Measurements from ENCODE around the gene EYS. TPM values are rescaled to one million over a fixed set of nuclear protein-coding genes. Genes with fewer than 3 reads are reported as not detected.

The EYS gene
- total RNA-seq, 3 donors from 2014 or later = 1.3 to 2.9 TPM; not detected in 1

DNA sequence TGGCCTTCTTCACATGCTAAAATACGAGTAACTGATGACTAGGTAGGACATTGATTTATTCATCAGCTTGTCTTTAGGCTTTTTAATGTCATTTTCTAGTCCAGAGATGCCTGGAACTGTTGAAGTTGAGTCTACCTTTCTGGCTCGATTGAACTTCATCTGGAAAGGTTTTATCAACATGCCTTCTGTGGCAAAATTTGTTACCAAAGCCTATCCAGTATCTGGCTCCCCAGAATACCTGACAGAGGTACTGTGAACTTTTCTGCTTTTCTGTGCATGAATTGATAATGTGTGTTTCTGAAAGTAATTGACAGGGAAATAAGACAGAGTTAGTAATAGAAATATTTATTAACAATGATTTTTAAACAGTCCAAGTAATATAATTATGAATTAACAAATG lies 2000.4 kb downstream of the EYS start:
- DNase-seq (ENCODE audit: low spot score in 2 of 2) = no peak
- Histone ChIP-seq H3K9me3 (no peaks in the 10 kb centered on the region), H3K27ac (no peak overlapping the region), H3K36me3 (peaks cover 4% of the 10 kb centered on the region), H3K4me1 (no peaks in the 10 kb centered on the region), H3K4me3 (no peak overlapping the region), H3K27me3 (no peaks in the 10 kb centered on the region)
- intact Hi-C loops (cut with DNase I; ENCODE audit: low total_unique reads) = no loop called here
- TF ChIP-seq, protein P1, sequence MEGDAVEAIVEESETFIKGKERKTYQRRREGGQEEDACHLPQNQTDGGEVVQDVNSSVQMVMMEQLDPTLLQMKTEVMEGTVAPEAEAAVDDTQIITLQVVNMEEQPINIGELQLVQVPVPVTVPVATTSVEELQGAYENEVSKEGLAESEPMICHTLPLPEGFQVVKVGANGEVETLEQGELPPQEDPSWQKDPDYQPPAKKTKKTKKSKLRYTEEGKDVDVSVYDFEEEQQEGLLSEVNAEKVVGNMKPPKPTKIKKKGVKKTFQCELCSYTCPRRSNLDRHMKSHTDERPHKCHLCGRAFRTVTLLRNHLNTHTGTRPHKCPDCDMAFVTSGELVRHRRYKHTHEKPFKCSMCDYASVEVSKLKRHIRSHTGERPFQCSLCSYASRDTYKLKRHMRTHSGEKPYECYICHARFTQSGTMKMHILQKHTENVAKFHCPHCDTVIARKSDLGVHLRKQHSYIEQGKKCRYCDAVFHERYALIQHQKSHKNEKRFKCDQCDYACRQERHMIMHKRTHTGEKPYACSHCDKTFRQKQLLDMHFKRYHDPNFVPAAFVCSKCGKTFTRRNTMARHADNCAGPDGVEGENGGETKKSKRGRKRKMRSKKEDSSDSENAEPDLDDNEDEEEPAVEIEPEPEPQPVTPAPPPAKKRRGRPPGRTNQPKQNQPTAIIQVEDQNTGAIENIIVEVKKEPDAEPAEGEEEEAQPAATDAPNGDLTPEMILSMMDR (IDR thresholded peaks at IDR 0.05) = no peak
- TF ChIP-seq POLR2AphosphoS5 (IDR thresholded peaks at IDR 0.05) = no peak
- no peak for TF ChIP-seq POLR2A (IDR thresholded peaks at IDR 0.05)

DNA sequence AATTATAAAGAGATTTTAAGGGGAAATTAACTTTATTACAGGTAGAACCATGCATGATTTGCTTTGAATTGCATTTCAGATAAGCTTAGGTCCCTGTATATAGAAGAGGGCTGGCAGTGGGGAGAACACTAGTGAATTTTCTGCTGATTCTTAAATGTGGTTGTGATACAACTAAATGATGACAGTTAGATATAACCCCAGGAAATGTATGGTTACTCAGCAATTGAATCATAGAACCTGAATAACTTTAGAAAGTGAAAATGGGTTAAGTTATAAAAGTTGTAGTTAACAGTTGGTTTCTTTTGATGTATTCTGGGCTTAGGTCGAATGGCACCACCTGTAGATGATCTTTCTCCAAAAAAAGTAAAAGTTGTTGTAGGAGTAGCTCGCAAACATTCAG lies 2001.3 kb downstream of the EYS start:
- intact Hi-C loops (cut with DNase I; ENCODE audit: low total_unique reads) = no loop called here
- peaks cover 10% of the 10 kb centered on the region for H3K36me3 ChIP-seq
- no peak for DNase-seq (ENCODE audit: low spot score in 2 of 2)

DNA sequence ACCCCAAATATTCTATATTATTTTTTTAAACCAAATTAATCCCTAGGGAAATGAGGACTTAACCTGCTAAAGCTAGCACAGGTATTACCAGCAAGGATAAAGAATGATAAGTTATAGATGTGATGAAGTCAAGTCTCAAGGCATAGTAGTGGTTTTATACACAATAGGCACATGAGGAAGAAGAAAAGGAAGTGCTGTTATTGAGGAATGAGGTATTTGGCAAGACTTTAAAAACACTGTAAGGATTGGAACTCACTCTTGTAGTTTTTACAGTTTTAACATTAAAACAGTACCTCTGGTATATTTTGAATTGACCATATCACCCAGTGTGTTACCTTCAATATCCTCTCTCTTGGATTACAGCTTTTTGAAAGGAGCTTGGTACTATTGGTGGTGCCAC lies 2016.8 kb downstream of the EYS start:
- Histone ChIP-seq H3K36me3 (no peaks in the 10 kb centered on the region), H3K27ac (no peak overlapping the region), H3K4me3 (no peak overlapping the region), H3K4me1 (no peaks in the 10 kb centered on the region), H3K27me3 (no peaks in the 10 kb centered on the region), H3K9me3 (no peaks in the 10 kb centered on the region)
- intact Hi-C loops (cut with DNase I; ENCODE audit: low total_unique reads) = no loop called here
- no peak for DNase-seq (ENCODE audit: low spot score in 2 of 2)
- TF ChIP-seq POLR2A (IDR thresholded peaks at IDR 0.05) (no peak), POLR2AphosphoS5 (IDR thresholded peaks at IDR 0.05) (no peak)
- TF ChIP-seq, protein P1 (IDR thresholded peaks at IDR 0.05) = no peak

More for the DNA sequence above, 2001.3 kb downstream of the EYS start:
- Histone ChIP-seq H3K4me1 (no peaks in the 10 kb centered on the region), H3K4me3 (no peak overlapping the region), H3K9me3 (no peaks in the 10 kb centered on the region), H3K27ac (no peak overlapping the region), H3K27me3 (no peaks in the 10 kb centered on the region)
- no peak for TF ChIP-seq POLR2A (IDR thresholded peaks at IDR 0.05)
- no peak for TF ChIP-seq POLR2AphosphoS5 (IDR thresholded peaks at IDR 0.05)
- TF ChIP-seq, protein P1 (IDR thresholded peaks at IDR 0.05) = no peak

DNA sequence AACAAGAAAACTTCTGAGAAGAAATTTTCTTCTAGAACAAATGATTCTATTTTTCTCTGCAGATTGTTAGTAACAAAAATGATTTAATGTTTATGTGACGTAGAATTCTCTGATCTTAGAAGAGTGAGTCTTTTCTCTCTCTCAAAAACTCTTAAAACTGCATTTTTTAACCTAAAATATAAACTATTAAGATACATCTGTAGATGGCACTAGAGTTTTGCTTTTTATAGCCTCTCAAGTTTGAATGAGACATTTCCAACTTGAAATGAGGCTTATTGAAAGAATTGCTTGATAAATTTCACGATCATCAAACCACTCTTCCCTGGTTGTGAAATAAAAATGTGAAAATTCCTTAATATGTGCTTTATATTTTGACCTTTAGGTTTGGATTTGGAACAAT lies 2017.6 kb downstream of the EYS start:
- Histone ChIP-seq H3K27me3 (no peaks in the 10 kb centered on the region), H3K9me3 (no peaks in the 10 kb centered on the region), H3K36me3 (no peaks in the 10 kb centered on the region), H3K27ac (no peak overlapping the region), H3K4me3 (no peak overlapping the region), H3K4me1 (no peaks in the 10 kb centered on the region)
- intact Hi-C loops (cut with DNase I; ENCODE audit: low total_unique reads) = no loop called here
- no peak for DNase-seq (ENCODE audit: low spot score in 2 of 2)
- TF ChIP-seq POLR2AphosphoS5 (IDR thresholded peaks at IDR 0.05) = no peak
- TF ChIP-seq POLR2A (IDR thresholded peaks at IDR 0.05) = no peak
- TF ChIP-seq, protein P1 (IDR thresholded peaks at IDR 0.05) = no peak

DNA sequence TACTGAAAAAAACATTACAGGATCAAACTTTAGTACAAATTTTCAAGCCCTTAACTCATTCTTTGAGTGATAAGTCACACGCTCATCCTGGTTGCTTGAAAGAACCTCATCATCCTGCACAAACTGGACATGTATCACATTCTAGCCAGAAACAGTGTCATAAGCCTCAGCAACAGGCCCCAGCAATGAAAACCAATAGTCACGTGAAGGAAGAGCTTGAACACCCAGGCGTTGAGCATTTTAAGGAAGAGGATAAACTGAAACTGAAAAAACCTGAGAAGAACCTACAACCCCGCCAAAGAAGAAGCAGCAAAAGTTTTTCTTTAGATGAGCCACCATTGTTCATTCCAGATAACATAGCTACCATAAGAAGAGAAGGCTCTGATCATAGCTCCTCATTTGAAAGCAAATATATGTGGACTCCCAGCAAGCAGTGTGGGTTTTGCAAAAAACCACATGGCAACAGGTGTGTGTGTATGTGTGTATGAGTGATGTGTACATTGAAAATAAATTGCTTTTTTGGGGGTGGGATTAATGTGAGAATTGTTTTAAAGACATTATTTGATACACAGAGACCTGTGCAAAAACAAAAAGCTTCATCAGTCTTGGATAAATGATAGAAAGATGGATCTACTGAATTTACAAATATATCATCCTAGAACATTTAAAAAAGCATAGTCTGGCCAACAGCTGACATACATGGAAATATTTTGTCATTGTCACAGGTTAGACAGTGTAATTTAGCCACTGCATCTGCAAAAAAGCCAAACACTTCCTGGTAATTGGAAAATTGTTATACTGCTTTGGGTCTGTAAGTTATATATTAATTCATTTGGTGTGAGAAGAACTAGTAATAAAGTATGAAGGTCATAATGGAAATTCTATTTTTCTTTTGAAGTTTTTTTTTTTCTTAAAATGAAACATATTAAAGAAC lies 2021.3 kb downstream of the EYS start:
- Histone ChIP-seq H3K36me3 (no peaks in the 10 kb centered on the region), H3K9me3 (no peaks in the 10 kb centered on the region), H3K27me3 (no peaks in the 10 kb centered on the region), H3K4me1 (peaks cover 0 to 3% of the 10 kb centered on the region in 2 donors), H3K27ac (no peak overlapping the region), H3K4me3 (no peak overlapping the region)
- intact Hi-C loops (cut with DNase I; ENCODE audit: low total_unique reads) = no loop called here
- no peak for DNase-seq (ENCODE audit: low spot score in 2 of 2)
- no peak for TF ChIP-seq POLR2AphosphoS5 (IDR thresholded peaks at IDR 0.05)

Measured in breast epithelium (tissue), 4 donors.